GM12878 (cell line): Measurements from ENCODE around the gene MRPL2. TPM values are rescaled to one million over a fixed set of nuclear protein-coding genes. Genes with fewer than 3 reads are reported as not detected.

Experiments used
- ATAC-seq: fragments of 200-7000 bp; cut with Tn5 transposase; 3 replicates; pipeline ENCODE4 v1.9.1; 2020; ENCODE audit warnings: mild to moderate bottlenecking, moderate library complexity
- BruUV-seq: library from RNA; stranded (reverse); fragments of 400-500 nt; replicated peaks from 2 replicates; lab custom pipeline; 2021; lab: Mats Ljungman, UMichigan
- CTCF ChIA-PET: fragments of 300-600 bp; sonication (Branson Sonifier 250); formaldehyde crosslinking; extraction: SDS; loops from one replicate; lab custom pipeline; 2021; ENCODE audit warnings: inconsistent platforms; lab: Yijun Ruan, JAX
- POLR2A ChIA-PET: fragments of 350-600 bp; formaldehyde crosslinking; extraction: SDS; loops from one replicate; lab custom pipeline; 2021; ENCODE audit warnings: inconsistent platforms; lab: Charles Lee
- RAD21 ChIA-PET: fragments of 300-600 bp; sonication (Branson Sonifier 250); formaldehyde crosslinking; loops from one replicate; lab custom pipeline; 2023; ENCODE audit warnings: antibody characterized with exemption; ENCODE audit not compliant: unreplicated experiment; lab: Charles Lee
- SMC1A ChIA-PET: fragments of 300-600 bp; sonication (Branson Sonifier 250); formaldehyde crosslinking; loops from one replicate; lab custom pipeline; 2023; ENCODE audit not compliant: unreplicated experiment, uncharacterized antibody; lab: Charles Lee
- DNase-seq: peaks from one replicate; pipeline ENCODE4 v3.0.0-alpha.2; 2011; ENCODE audit warnings: low read depth, low spot score
- FAIRE-seq: peaks from 3 replicates; lab custom pipeline; 2011; peaks lifted over from hg19 to GRCh38; lab: Jason Lieb, UNC
- H2AFZ ChIP-seq: 2 replicates; pipeline ENCODE4 v1.6.0; 2011; ENCODE audit warnings: low read depth, low read length, control low read depth; ENCODE audit not compliant: control insufficient read depth
- H3K27ac ChIP-seq: 2 replicates; pipeline ENCODE4 v1.5.1; 2011; ENCODE audit warnings: control low read depth; ENCODE audit not compliant: control insufficient read depth, insufficient read depth
- H3K27me3 ChIP-seq, 2 experiments: replicated peaks in 1 of 2; 2 replicates each; pipeline versions ENCODE4 v1.6.0 to v1.6.1; 2011; ENCODE audit warnings: low read length in 1 of 2; ENCODE audit not compliant: control insufficient read depth in 2 of 2, insufficient read depth in 2 of 2
- H3K36me3 ChIP-seq, 2 experiments: 2 replicates each; pipeline ENCODE4 v1.5.1; 2011; ENCODE audit warnings: low read length in 1 of 2; ENCODE audit not compliant: control insufficient read depth in 2 of 2, insufficient read depth in 2 of 2
- H3K4me1 ChIP-seq: 2 replicates; pipeline ENCODE4 v1.6.1; 2011; ENCODE audit warnings: mild to moderate bottlenecking, low read length, moderate library complexity, mixed read lengths; ENCODE audit not compliant: control insufficient read depth, insufficient read depth
- H3K4me2 ChIP-seq: 2 replicates; pipeline ENCODE4 v1.6.0; 2011; ENCODE audit warnings: control low read depth; ENCODE audit not compliant: control insufficient read depth, insufficient read depth
- H3K4me3 ChIP-seq: fragments of 200-600 bp; sonication (generic); 2 replicates; pipeline ENCODE4 v1.5.1; 2016
- H3K79me2 ChIP-seq: 2 replicates; pipeline ENCODE4 v1.6.0; 2011; ENCODE audit warnings: low read length; ENCODE audit not compliant: control insufficient read depth, insufficient read depth
- H3K9ac ChIP-seq: 2 replicates; pipeline ENCODE4 v1.8.0; 2011; ENCODE audit warnings: low read length, control low read depth, mixed read lengths; ENCODE audit not compliant: control insufficient read depth, insufficient read depth
- H3K9me3 ChIP-seq: replicated peaks from 3 replicates; pipeline ENCODE4 v1.5.1; 2011; ENCODE audit warnings: mild to moderate bottlenecking, low read length; ENCODE audit not compliant: control insufficient read depth, insufficient read depth
- H4K20me1 ChIP-seq: 2 replicates; pipeline ENCODE4 v1.6.0; 2011; ENCODE audit not compliant: control insufficient read depth, insufficient read depth
- BCLAF1 ChIP-seq: fragments of 450-650 bp; IDR thresholded peaks from 2 replicates; pipeline ENCODE4 v1.6.1; 2017; ENCODE audit warnings: antibody characterized with exemption, mild to moderate bottlenecking, moderate library complexity
- CHD2 ChIP-seq: IDR thresholded peaks from 2 replicates; pipeline ENCODE4 v1.6.1; 2011; ENCODE audit warnings: low read depth, low read length, improper control_type of control experiment, borderline replicate concordance
- CREB1 ChIP-seq: IDR thresholded peaks from 2 replicates; pipeline ENCODE4 v1.6.1; 2012; ENCODE audit warnings: low read depth, mild to moderate bottlenecking, inconsistent platforms
- EGR1 ChIP-seq, 2 experiments: IDR thresholded peaks; 1 replicate in 1 of 2; 2 replicates in 1 of 2; pipeline ENCODE4 v1.6.1; 2011 to 2012; ENCODE audit warnings: low read depth in 2 of 2, low read length in 2 of 2, borderline replicate concordance in 1 of 2, mild to moderate bottlenecking in 1 of 2, moderate library complexity in 1 of 2
- KDM1A ChIP-seq: fragments of 200-600 bp; sonication (generic); IDR thresholded peaks from 2 replicates; pipeline ENCODE4 v1.6.1; 2016; ENCODE audit warnings: borderline replicate concordance
- MTA2 ChIP-seq: fragments of 450-650 bp; IDR thresholded peaks from 2 replicates; pipeline ENCODE4 v1.6.1; 2016; ENCODE audit warnings: low read depth, mild to moderate bottlenecking, moderate library complexity
- MTA3 ChIP-seq: IDR thresholded peaks from 2 replicates; pipeline ENCODE4 v1.6.1; 2012; ENCODE audit warnings: low read length, inconsistent platforms, borderline replicate concordance
- MXI1 ChIP-seq: fragments of 150-350 bp; IDR thresholded peaks from 2 replicates; pipeline ENCODE4 v1.6.1; 2011; ENCODE audit warnings: low read depth, mild to moderate bottlenecking, inconsistent platforms, low read length, improper control_type of control experiment
- NFIC ChIP-seq: IDR thresholded peaks from 2 replicates; pipeline ENCODE4 v1.6.1; 2012; ENCODE audit warnings: low read depth, mild to moderate bottlenecking, inconsistent platforms, low read length, moderate library complexity
- POLR2A ChIP-seq: IDR thresholded peaks from 2 replicates; pipeline ENCODE4 v1.6.1; 2011; ENCODE audit warnings: low read depth, mild to moderate bottlenecking, low read length
- POLR2AphosphoS5 ChIP-seq: IDR thresholded peaks from 2 replicates; pipeline ENCODE4 v1.6.1; 2011; ENCODE audit warnings: mild to moderate bottlenecking, low read length, inconsistent platforms
- PRDM15 ChIP-seq: fragments of 450-650 bp; formaldehyde crosslinking; IDR thresholded peaks from 2 replicates; pipeline ENCODE4 v1.4.0; 2020; ENCODE audit warnings: mild to moderate bottlenecking, moderate library complexity
- WGBS: methylation state at CpG from one replicate; pipeline ENCODE4 v1.1.6; 2016; ENCODE audit warnings: low lambda C conversion rate; ENCODE audit not compliant: insufficient replicate concordance, insufficient coverage; ENCODE audit errors: missing lambda C conversion rate; 5-methylcytosine and 5-hydroxymethylcytosine counted together
- in situ Hi-C: fragments of 300-500 bp; cut with MboI; formaldehyde crosslinking; loops from 9 replicates; pipeline ENCODE4 v1.14.3; 2018; ENCODE audit warnings: mixed read lengths
- intact Hi-C: fragments of 100-400 bp; cut with micrococcal nuclease; formaldehyde crosslinking; loops from one replicate; pipeline ENCODE4 v1.14.2; 2022; ENCODE audit not compliant: unreplicated experiment
- polyA plus RNA-seq, 11 experiments: library from polyadenylated mRNA; depleted of rRNA in 4 of 11; unstranded in 6 of 11; stranded (reverse) in 5 of 11; fragments of >200 nt; fragmentation: Nextera tagmentation in 4 of 11; fragmentation: Illumina TruSeq in 1 of 11; extraction: Ambion mirVana in 4 of 11; extraction: Trizol in 1 of 11; gene quantifications; 1 replicate in 1 of 11; 2 replicates in 10 of 11; pipeline versions ENCODE4 v1.2.1 to v1.2.3, GENCODE V29; 2011 to 2016; ENCODE audit warnings: inconsistent platforms in 2 of 11, missing spikeins in 2 of 11, low read depth in 1 of 11
- total RNA-seq, 4 experiments: library from RNA; depleted of rRNA in 3 of 4; stranded (reverse); fragments of >200 nt in 3 of 4; fragmentation: Illumina TruSeq in 1 of 4; extraction: Trizol in 1 of 4; gene quantifications; 2 replicates each; pipeline versions ENCODE4 v1.2.1 to v1.2.3, GENCODE V29; 2013 to 2021
- TF ChIP-seq, protein P1 (sequence below): fragments of 450-650 bp; IDR thresholded peaks from 2 replicates; pipeline ENCODE4 v1.6.1; 2018; ENCODE audit warnings: borderline replicate concordance, mild to moderate bottlenecking; ENCODE audit not compliant: partially characterized antibody
- TF ChIP-seq, protein P2 (sequence below): fragments of 450-650 bp; IDR thresholded peaks from 2 replicates; pipeline ENCODE4 v1.6.1; 2017; ENCODE audit warnings: borderline replicate concordance

Gene MRPL2
- total and polyA plus RNA-seq, 10 of the 15 experiments (the other 5 are each of a cell fraction or from before 2014, with no cell fraction given), result 29.7 to 125 (median 50.2) TPM

DNA sequence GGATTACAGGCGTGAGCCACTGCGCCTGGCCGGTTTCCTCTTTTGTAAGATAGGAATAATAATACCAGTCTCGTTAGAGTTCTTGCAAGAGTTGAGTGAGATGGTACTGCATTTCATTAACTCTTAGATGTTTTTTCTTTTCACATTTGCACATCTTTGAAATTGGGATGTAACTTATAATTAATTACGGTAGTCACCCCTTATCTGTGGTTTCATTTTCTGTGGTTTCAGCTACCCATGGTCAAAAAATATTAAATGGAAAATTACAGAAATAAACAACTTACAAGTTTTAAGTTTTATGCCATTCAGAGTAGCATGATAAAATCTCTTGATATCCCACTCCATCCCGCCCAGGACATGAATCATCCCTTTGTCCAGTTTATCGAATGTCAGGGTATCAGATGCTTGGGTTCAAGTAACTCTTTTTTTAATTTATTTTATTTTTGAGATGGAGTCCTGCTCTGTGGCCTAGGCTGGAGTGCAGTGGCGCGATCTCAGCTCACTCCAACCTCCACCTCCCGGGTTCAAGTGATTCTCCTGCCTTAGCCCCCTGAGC, 32.3 kb upstream of the MRPL2 start:
- ChIA-PET POLR2A (no interaction called here), RAD21 (interaction anchor here (0.6 kb wide), 1 partner anchor 10 kb away, joined by 3 read pairs; no protein-coding TSS in a partner anchor), CTCF (interaction anchor here (1.5 kb wide), 1 partner anchor 52 kb away, joined by 4 read pairs; no protein-coding TSS in a partner anchor), SMC1A (interaction anchor here (0.5 kb wide), 1 partner anchor 101 kb away, joined by 3 read pairs; no protein-coding TSS in a partner anchor)
- no peaks in the 10 kb centered on the region for H3K27me3 ChIP-seq
- no peak overlapping the region for H2AFZ ChIP-seq
- WGBS, result 73% methylated on average over 10 of the region's 10 CpGs
- H3K9me3 ChIP-seq, result no peaks in the 10 kb centered on the region
- intact Hi-C loops (no loop called here), in situ Hi-C loops (no loop called here)
- no TSS peak for BruUV-seq
- H3K36me3 ChIP-seq, result no peaks in the 10 kb centered on the region
- DNase-seq, result no peak
- H4K20me1 ChIP-seq, result no peaks in the 10 kb centered on the region
- no peak overlapping the region for H3K27ac ChIP-seq
- no peak for FAIRE-seq
- H3K4me3 ChIP-seq, result no peak overlapping the region
- H3K4me1 ChIP-seq, result peaks cover 15% of the 10 kb centered on the region
- no peak for ATAC-seq
- no peak overlapping the region for H3K4me2 ChIP-seq
- no peak overlapping the region for H3K9ac ChIP-seq
- H3K79me2 ChIP-seq, result no peaks in the 10 kb centered on the region
- TF ChIP-seq POLR2A (no peak), KDM1A (no peak), CREB1 (no peak), BCLAF1 (no peak), MXI1 (no peak), PRDM15 (CRISPR knock-in tag) (no peak), MTA3 (no peak), NFIC (no peak), MTA2 (no peak), CHD2 (no peak), EGR1 (IDR thresholded peaks at IDR 0.05; ENCODE audit: borderline replicate concordance in 1 of 2, low read depth in 2 of 2, low read length in 2 of 2) (no peak), POLR2AphosphoS5 (no peak)
- TF ChIP-seq, protein P1, sequence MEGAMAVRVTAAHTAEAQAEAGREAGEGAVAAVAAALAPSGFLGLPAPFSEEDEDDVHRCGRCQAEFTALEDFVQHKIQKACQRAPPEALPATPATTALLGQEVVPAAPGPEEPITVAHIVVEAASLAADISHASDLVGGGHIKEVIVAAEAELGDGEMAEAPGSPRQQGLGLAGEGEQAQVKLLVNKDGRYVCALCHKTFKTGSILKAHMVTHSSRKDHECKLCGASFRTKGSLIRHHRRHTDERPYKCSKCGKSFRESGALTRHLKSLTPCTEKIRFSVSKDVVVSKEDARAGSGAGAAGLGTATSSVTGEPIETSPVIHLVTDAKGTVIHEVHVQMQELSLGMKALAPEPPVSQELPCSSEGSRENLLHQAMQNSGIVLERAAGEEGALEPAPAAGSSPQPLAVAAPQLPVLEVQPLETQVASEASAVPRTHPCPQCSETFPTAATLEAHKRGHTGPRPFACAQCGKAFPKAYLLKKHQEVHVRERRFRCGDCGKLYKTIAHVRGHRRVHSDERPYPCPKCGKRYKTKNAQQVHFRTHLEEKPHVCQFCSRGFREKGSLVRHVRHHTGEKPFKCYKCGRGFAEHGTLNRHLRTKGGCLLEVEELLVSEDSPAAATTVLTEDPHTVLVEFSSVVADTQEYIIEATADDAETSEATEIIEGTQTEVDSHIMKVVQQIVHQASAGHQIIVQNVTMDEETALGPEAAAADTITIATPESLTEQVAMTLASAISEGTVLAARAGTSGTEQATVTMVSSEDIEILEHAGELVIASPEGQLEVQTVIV, result no peak
- TF ChIP-seq, protein P2, sequence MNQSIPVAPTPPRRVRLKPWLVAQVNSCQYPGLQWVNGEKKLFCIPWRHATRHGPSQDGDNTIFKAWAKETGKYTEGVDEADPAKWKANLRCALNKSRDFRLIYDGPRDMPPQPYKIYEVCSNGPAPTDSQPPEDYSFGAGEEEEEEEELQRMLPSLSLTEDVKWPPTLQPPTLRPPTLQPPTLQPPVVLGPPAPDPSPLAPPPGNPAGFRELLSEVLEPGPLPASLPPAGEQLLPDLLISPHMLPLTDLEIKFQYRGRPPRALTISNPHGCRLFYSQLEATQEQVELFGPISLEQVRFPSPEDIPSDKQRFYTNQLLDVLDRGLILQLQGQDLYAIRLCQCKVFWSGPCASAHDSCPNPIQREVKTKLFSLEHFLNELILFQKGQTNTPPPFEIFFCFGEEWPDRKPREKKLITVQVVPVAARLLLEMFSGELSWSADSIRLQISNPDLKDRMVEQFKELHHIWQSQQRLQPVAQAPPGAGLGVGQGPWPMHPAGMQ, result no peak
